Erythroblast (primary cell): Measurements from ENCODE around the gene NFASC.

Experiments used
- GATA1 ChIP-seq: IDR thresholded peaks from 2 replicates; pipeline ENCODE4 v1.6.1; 2011; ENCODE audit warnings: low read depth, mild to moderate bottlenecking, control low read depth, low read length, moderate library complexity
- POLR2A ChIP-seq: IDR thresholded peaks from 2 replicates; pipeline ENCODE4 v1.6.1; 2011; ENCODE audit warnings: mild to moderate bottlenecking, low read length

GRCh38 chr1:205071801-205072200 is 201.1 kb downstream of the NFASC start:
- TF ChIP-seq POLR2A, result no peak
- no peak for TF ChIP-seq GATA1
